Activated CD4-positive, alpha-beta T cell treated with anti-CD3 and anti-CD28 coated beads, Interleukin-2, amount 50 U/mL, for 4 hours (primary cell): ENCODE measurements around the gene CPVL.

Experiments
- DNase-seq, 2 experiments: peaks; one replicate each; pipeline ENCODE4 v3.0.0-alpha.2; 2020

Gene CPVL

DNA sequence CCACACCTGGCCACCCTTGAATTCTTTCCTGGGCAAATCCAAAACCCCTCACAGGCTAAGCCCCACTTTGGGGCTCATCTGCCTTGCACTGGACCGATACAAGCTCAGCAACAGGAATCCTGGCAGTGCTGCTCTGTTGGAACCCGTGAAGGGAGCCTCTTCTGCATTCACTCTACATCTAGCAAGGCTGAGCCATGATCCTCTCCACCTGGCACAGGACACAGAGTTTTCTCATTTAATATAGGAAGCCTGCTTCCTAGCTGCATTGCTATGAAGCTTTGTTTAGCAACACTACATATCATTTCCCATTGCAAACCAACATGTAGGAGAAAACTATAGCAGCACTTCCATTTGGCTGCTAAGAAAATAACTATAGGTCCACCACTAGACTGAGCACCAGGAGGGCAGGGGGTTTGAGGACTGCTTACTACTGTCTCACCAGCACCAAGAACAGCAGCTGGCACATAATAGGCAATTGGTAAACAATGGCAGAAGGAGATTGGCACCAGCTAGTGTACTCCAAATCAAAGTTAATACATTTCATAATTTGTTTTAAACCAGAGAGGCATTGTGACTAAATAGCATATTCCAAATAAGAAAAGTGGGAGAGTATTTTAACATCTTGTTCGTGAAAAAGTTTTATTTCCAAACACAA, 56.1 kb downstream of the CPVL start:
- DNase-seq, result no peak

DNA sequence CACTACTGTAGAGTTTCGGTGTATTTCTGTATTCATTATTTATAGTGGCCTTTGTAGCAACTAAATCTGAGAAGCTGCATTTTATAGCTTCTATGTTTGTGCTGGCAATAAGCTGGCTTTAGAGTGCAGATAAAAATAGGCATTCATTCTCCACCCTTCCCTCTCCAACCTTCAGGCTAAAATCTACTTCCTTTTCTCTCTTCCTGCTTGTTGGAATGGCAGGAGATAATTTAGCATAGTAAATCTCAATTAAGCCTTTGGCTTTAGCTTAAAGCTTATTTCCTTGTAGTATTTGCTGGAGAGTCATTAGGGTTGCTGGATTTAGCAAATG, 58.5 kb downstream of the CPVL start:
- no peak for DNase-seq

DNA sequence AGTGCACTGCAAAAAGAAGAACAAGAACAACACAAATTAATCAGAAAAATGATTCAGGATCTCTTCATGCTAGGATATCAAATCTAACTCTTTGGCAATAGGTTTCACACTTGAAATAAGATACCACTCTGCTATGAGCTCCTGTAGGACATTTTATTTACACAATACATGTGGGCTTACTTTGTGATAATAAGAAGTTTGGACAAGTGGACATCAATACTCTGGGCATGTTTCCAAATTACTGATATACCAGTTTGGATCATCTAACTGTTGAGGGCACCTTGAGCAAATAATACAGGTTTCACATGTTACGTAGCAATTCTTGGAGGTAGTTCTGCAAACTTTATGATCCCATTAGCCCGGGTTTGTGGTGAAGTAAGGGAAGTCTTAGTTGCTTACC, 59.8 kb downstream of the CPVL start:
- DNase-seq, result no peak

DNA sequence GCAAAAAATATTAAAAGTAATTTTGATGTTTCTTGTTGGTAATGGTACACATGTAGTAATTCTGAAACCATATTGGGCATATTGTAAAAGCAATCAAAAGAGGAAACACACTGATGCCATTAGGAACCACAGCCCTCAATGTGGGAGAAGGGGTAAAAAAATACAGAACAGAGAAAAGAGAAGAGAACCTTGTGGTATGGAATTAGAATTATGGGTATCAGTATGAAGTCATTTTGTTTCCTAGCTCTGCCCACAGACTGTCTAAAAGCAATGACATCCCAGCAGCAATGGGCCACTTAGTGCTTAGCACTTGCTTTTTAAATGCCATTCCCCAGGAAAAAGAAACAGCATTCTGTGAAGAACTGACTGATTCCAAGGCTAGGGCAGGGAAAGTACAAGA, 61.5 kb downstream of the CPVL start:
- no peak for DNase-seq

DNA sequence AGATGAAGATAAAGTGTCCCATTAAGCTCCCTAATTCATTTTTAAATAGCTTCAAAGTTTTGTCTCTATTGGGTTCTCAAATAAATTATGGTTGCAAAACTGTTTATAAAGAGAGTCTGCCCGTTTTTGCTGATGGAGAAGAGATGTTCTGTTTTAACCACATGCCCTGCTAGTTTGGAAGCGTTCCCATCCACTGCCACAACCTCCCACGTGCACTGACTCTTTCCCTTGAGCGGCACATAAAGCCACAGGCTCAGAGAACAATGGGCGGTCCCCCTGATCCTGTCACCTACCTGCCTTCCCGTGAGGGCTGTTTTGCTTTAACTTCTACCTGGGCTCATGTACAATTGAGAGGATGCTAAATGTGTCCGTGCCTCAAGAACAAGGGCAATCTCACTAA, 65.5 kb downstream of the CPVL start:
- DNase-seq, result no peak

DNA sequence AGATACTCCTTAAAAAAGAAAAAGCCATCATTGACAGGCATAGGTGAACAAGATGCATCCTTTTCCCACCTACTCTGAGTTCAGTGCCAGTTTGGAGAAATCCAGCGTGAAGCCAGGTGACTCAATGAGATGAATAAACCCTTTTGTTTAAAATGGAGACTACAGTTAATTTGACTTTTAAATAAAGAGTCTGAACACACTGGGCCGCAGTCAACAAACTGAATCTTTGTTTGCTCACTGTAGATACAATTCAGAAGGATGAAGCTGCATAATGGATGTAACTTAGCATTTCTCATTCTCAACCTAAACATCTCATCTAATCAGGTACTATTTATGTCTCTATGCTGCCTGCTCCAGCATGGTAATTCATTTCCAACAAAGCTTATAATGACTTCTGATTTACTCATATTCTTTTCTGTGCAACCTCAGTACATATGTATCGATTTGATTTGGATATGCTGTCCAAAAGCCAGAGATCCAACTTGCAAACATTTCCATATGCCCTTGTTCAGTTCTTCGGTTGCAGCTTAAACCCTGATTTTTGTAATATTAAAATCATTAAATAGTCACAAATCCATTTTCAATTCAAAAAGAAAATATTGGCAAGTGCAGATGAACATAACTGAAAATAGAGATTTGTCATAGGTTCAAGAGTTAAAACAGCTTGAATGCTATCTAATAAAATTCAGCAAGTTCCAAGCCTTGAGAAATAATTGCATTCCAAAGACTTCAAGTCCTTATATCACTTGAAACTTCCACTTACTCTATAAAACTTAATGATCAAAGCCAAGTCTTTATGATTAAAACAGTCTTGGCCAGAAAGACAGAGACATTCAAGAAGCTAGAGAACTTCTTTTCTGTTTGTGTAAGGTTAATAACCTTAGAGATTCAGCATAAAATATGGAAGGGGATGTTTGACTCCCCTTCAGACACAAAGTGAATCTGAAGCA, 67.8 kb downstream of the CPVL start:
- DNase-seq, result no peak

DNA sequence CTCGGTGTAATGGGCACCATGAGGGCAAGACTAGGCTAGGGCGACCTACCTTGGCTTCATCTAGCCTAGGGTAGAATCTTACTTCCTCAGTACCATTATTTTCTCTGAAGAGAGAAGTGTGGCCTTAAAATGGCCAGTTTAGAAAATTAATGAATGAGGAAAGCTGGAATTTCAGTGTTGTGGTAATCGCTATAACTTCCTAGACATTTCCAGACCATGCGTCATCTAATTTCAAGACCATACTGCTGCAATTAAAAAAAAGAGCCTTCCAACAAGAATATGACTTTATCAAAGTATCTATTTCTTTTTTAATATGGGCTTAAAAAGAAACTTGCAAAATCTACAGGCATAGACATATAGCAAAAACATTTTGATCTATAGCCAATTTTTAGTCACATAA, 68.5 kb downstream of the CPVL start:
- no peak for DNase-seq

DNA sequence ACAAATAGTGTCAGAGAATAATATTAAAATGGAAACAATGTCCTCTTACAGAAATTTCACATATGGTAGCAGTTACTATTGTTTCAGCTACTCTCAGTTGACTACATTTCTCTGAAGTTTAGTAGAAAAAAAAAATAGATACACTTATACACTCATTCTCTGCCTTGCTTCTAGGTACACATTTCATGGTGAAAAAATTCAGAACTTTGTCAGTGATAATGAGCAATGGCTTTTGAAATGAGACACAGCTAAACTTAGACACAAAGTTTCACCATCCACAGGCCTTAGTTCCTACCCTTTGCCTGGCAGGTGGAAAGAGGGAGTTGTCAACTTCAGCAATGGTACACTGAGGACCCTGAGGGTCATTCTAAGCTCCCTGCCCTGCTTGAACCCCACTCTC, 69.2 kb downstream of the CPVL start:
- DNase-seq, result no peak

DNA sequence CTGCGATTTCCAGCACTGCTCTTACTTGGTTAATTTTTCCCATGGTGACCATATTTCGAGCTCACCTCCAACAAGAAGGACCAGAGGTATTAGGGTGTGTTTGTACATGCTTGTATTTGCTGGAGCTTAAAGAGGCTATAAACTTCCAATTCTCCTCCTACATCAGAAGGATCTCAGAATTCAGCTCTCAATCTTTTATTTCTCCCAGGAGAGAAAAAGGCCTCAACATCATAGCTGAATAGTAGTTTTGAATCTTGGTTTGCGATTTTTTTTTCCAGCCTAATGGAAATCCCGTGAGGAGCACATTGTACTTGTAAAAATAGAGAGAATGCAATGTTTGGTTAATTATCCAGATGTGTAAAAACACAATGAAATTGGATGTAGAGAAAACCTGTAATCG, 69.7 kb downstream of the CPVL start:
- no peak for DNase-seq

DNA sequence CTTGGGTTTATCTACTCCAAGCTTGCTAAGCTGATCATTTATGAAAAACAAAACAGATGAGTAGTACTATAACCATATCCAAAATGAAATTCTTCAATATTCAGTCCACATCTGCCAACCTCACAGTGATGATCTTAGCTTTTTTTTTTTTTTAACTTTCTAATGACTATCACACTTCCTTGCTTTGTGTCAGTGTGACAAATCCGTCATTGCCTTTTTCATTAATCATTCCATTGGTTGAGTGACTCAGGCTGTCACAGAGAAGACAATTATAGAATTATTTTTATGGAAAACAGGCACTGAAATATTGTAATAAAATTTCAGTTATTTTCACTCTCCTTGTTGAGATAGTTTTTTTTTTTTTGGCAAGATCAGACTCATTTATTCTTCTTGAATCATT, 70.7 kb downstream of the CPVL start:
- no peak for DNase-seq

DNA sequence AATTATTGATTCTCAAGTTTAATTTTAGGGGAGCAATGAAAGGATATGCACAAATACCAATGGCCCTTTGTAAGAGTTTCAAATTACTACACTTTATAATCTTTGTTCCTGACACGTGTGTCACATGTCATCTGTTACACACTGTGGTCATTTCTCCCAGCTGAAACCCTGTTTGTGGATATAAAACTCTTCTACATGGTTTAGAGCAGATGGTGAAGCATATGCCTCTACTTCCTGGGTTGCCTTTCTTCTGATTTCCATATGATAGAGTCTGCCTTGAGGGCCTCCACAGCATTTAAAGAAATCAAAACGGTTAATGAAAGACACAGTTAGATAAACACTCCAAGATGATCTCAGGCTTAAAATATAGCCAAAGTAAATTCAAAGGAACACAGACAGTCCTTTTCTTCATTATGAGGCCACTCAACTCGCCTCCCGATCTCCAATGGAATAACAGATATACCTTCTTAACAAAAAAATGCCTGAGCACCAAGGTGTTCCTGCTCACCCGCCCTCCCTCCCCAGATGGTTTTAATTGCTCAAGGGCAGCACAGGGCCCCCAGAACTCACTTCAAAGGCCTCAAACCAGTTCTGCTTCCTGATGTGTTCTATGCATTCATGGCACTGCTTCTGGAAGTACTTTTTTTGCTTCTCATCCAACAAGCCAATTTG, 75.0 kb downstream of the CPVL start:
- DNase-seq, result no peak

DNA sequence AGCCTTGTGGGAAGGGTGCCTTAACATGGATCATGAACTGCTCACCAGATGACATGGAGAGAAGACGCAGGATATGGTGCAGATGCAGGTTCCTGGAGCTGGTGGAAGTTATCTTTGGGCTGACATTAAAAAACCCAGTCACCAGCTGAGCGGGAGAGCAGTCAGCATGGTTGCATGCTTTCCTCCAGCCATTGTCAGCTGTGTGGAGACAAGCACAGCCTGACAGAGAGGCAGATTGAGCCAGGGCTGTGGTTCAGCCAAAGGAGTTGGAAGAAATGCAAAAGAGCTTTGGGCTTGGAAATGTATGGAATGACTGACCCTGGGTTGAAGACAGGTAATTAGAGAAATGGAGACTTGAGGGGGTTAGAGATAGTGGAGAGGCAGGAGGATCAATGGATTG, 79.7 kb downstream of the CPVL start:
- no peak for DNase-seq

DNA sequence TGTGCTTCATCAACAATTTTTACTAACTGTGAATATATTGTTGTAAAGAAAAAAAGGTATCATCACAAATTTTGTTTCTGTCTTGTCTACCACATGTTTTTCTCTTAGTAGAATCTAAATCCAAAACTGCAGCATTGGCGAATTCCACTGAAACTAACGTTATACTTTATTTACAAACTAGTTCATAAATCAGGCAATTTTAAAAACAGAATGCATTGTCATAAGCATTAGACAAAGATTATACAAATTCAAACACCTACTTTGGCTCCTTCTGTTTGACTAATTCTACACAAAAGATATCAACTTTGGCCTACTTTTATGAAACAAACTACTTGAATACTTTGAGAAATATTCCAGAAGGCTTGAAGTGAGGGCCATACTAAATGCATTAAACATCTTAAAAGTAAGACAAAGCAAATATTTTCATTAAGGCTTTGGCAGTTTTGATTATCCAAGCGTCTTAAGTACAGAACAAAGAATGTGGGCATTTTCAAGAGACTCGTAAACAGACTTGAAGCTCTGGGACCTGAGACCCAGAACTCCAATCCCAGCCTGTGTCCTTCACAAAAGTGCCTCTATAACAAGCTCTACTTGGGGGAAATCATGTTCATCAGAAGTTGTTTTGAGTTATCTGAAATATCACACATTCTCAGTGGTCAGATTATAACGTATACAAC, 81.0 kb downstream of the CPVL start:
- DNase-seq, result no peak

DNA sequence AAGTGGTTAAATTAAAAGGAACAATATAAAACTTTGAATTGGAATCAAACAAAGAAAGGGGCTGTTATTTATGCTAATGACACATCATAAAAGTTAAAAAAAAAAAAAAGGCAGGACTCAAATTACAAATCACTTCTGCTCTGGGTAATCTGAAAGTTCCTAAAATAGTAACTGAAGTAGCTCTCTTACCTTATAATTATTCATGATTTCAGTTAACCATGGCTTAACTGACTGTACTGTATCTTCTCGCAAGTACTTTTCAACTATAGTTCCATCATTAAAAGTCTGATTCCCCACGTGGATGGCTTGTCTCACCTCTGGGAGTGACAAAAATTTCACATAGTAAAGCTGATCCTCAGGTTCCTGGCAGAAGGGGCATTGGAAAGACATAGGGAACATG, 82.5 kb downstream of the CPVL start:
- DNase-seq, result no peak

DNA sequence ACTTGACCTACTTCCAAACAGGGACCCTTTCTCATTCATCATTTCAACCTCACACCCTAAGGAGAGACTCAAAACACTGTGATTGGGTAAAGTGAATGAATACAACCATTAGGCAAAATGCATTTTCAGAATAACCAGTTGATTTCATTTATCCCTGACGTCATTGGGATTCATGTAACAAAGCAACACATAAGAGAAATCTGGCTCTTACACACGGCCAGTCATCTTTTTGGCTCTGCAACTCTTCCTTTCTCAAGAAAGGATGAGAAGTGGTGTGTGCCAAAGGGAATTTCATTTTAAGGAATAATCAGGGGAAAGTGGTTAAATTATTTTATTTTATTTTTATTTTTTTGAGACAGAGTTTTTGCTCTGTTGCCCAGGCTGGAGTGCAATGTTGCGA, 83.1 kb downstream of the CPVL start:
- DNase-seq, result no peak

DNA sequence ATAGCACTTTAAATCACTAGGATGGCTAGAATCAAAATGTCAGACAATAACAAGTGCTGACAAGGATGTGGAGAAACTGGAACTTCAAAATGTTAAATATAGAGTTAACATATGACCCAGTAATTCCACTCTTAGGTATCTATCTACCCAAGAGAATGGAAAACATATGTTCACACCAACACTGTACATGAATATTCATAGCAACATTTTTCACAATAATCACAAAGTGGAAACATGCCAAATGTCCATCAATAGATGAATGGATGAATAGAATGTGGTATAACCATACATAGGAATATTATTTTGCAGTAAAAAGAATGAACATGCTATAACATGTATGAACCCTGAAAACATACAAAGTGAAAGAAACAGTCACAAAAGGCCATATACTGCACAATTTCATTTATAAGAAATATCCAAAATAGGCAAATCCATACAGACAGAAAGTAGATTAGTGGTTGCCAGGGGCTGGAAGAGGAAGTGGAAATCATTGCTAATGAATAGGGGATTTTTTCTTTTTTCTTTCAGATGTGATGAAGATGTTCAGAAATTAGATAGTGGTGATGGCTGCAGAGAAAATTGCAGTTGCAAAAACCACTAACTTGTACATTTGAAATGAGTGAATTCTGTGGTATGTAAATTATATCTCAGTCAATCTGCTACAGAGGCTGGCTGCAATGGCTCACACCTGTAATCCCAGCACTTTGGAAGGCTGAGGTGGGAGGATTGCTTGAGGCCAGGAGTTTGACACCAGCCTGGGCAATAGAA, 93.0 kb downstream of the CPVL start:
- DNase-seq, result no peak

DNA sequence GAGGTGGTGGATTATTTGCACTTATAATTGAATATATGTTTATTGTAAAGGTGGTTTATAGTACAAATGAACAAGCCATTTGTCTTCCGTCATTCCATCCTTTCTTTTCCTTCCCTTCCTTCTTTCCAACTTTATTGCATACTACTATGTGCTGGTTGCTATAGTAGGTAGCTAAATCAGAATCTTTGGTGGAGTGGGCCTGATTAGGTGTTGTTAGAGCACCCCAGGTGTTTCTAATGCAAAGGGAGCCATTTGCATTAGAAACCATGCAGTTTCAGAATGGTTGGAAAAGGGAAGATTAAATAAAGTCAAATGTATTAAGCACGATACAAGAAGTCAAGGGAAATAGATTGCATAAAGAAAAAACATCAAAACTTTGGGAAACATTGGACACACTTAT, 99.4 kb downstream of the CPVL start:
- no peak for DNase-seq

DNA sequence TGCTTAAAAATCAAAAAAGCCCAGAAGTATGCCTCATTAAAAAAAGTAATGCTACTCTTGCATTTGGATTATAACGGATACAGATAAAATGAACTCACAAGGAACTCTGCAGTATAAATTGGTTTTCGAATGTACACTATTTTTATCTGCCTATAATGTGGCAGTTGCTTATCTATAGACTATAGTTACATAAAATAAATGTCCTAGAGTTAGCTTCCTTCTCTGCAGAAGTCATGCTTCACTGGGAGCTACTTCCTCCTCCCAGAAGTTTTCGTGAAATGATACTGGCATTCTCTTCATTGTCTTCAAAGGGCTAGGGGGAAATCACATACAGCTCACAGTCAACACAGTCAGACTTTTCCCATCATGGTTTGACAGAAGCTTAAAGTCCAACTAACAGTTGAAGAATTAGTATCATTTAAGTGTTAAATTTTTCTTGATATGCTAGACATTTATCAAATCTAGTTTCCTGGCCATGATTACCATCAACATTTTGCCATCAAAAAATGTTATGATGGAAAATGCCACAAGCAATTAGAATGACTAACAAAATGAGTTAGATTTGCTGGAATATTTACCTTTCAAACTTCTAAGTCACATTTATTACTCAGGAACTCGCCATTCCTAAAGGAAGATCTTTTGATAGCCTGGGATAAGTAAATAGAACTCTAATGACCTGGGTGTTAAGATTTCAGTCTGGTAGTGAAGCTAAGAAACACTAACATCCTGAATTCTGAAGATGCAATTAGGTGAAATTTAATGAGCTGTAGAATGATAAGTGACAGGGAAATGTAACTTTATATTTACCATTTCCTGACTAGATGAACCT, 100.9 kb downstream of the CPVL start:
- no peak for DNase-seq

DNA sequence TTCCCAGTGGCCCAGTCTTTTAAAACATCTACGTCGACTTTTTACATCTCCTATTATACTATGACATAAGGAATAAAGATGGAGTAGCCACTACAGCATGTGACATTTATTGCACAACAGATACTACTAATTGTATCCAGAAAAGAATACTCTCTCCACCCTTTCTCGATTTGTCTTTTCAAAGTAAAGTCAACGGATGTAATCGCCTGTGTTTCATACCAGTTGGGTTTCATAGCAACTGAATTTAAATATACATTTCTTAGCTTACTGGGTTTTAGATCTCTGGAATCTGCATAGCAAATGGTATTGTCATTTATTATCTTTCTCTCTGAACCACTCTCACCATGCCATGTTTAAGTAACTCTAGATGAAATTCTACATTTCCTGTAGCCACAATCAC, 101.8 kb downstream of the CPVL start:
- no peak for DNase-seq

DNA sequence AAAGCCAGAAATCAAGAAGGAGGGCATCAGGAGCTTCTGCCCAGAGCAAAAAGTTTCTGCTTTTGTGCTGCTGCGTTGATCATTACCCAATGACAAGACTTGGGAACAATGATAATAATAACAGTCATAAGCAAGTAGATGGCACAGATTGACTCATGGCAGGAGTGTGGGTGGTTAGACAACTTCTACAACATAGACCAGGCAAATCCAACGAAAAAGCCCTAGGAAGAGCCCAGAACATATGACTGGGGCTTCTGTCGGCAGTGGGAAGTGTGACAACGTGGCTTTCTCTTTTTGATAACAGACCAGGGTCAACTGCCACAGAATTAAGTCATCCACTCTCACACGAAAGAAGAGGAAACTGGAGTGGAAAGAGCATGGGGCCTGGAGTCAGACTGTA, 102.8 kb downstream of the CPVL start:
- DNase-seq, result no peak

DNA sequence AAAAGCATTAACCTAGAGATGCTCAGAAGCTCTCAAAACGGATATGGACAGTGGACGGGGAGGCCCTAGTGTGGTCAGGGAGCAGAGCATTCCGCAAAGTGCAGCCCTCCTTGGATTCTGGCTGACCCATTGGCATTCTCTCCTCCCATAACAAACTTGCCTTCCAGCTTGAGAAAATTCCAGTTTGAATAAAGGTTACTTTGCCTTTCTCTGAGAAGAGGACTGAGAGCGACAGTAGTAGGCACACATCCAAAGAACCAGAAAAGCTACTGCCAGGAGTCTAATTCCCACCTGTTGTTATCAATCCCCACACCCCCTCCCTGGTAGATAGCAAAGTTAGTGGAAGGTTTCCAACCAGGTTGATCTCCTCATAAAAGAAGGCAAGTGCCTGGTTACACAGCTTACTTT, 103.5 kb downstream of the CPVL start:
- no peak for DNase-seq

DNA sequence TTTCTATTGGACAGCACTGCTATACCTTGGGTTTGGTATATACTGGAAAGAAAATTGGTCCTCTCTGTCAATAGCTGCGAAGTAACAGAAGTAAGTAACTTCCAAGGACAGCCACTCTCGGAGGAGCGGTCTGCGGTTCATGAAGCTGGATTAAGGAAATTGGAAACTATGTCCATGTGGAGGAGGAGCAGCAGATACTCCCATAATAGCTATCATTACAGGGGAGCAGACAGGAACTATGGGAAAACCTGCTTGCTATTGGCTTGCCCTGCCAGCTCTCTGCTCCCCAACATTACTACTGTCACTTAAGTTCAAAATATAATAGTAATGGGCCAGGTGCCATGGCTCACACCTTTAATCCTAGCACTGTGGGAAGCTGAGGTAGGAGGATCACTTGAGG, 104.3 kb downstream of the CPVL start:
- DNase-seq, result no peak
